OCI-LY1 (cell line): ENCODE measurements around the gene BDNF.

Source experiments
- H2AFZ ChIP-seq: fragments of 200-600 bp; sonication (generic), shearing (Covaris generic); 2 replicates; pipeline ENCODE4 v1.6.0; 2014; ENCODE audit warnings: antibody characterized with exemption, mild to moderate bottlenecking, low read length
- H3F3A ChIP-seq: fragments of 200-600 bp; sonication (generic), shearing (Covaris generic); 2 replicates; pipeline ENCODE4 v1.6.0; 2014; ENCODE audit warnings: mild to moderate bottlenecking, antibody characterized with exemption, low read length, moderate library complexity; ENCODE audit not compliant: insufficient read depth
- H3K27ac ChIP-seq: fragments of 200-600 bp; sonication (generic); 2 replicates; pipeline ENCODE4 v1.5.1; 2014; ENCODE audit warnings: low read length, mixed run types, mild to moderate bottlenecking, low read depth; ENCODE audit not compliant: poor library complexity, severe bottlenecking
- H3K27me3 ChIP-seq: fragments of 200-600 bp; sonication (generic); 2 replicates; pipeline ENCODE4 v1.6.0; 2014; ENCODE audit warnings: antibody characterized with exemption, mild to moderate bottlenecking, low read length, moderate library complexity; ENCODE audit not compliant: insufficient read depth
- H3K36me3 ChIP-seq: fragments of 200-600 bp; sonication (generic); 2 replicates; pipeline ENCODE4 v1.6.1; 2014; ENCODE audit warnings: mild to moderate bottlenecking, antibody characterized with exemption, low read length, moderate library complexity, mixed read lengths; ENCODE audit not compliant: insufficient read depth
- H3K4me1 ChIP-seq: fragments of 200-600 bp; sonication (generic); 2 replicates; pipeline ENCODE4 v1.5.1; 2014; ENCODE audit warnings: mild to moderate bottlenecking, low read length, moderate library complexity; ENCODE audit not compliant: insufficient read depth, severe bottlenecking
- H3K4me2 ChIP-seq: fragments of 200-600 bp; sonication (generic), shearing (Covaris generic); 2 replicates; pipeline ENCODE4 v1.6.1; 2014; ENCODE audit warnings: low read length
- H3K4me3 ChIP-seq: fragments of 200-600 bp; sonication (generic); 2 replicates; pipeline ENCODE4 v1.5.1; 2014; ENCODE audit warnings: low read length, low read depth, mild to moderate bottlenecking, mixed read lengths; ENCODE audit not compliant: poor library complexity, severe bottlenecking
- H3K79me2 ChIP-seq: fragments of 200-600 bp; shearing (Covaris generic); 2 replicates; pipeline ENCODE4 v1.6.1; 2016; ENCODE audit warnings: mixed run types, low read length, mixed read lengths; ENCODE audit not compliant: insufficient read depth
- H3K9ac ChIP-seq: fragments of 200-600 bp; sonication (generic), shearing (Covaris generic); 2 replicates; pipeline ENCODE4 v1.6.1; 2014; ENCODE audit warnings: mild to moderate bottlenecking, low read length, mixed read lengths
- H3K9me2 ChIP-seq: fragments of 200-600 bp; sonication (generic), shearing (Covaris generic); 2 replicates; pipeline ENCODE4 v1.6.1; 2014; ENCODE audit warnings: low read depth, mild to moderate bottlenecking, low read length, mixed read lengths
- H3K9me3 ChIP-seq: fragments of 200-600 bp; shearing (Covaris generic); 2 replicates; pipeline ENCODE4 v1.6.1; 2014; ENCODE audit warnings: low read length, mixed read lengths
- H4K20me1 ChIP-seq: fragments of 200-600 bp; sonication (generic), shearing (Covaris generic); 2 replicates; pipeline ENCODE4 v1.6.0; 2016; ENCODE audit warnings: mild to moderate bottlenecking, low read length; ENCODE audit not compliant: insufficient read depth
- EZH2 ChIP-seq: fragments of 200-600 bp; sonication (generic), shearing (Covaris generic); IDR thresholded peaks from 2 replicates; pipeline ENCODE4 v1.8.0; 2017; ENCODE audit warnings: borderline replicate concordance, mixed run types, mild to moderate bottlenecking, antibody characterized with exemption, low read length, moderate library complexity, mixed read lengths
- TF ChIP-seq, protein P1 (sequence below): fragments of 200-600 bp; sonication (generic), shearing (Covaris generic); IDR thresholded peaks from 2 replicates; pipeline ENCODE4 v1.5.1; 2017; ENCODE audit warnings: mild to moderate bottlenecking, antibody characterized with exemption, low read length, moderate library complexity, mixed read lengths

Gene BDNF

DNA sequence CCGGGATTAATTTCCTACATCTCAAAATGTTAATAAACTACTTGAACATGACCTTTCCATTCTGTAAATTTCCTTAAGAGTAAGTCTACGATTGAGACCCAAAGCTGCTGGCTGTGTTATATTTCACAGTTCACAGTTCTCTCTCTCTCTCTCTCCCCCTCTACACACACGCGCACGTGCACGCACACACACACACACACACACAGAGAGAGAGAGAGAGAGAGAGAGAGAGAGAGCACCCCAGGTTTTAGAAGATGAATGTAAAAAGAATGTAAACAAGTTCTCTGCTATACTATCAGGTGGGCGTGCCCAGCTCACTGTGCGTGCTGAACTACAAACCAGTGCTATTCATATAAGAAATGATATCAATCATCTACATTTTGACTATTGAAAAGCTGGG lies 3.3 kb downstream of the BDNF start:
- TF ChIP-seq EZH2: no peak
- TF ChIP-seq, protein P1, sequence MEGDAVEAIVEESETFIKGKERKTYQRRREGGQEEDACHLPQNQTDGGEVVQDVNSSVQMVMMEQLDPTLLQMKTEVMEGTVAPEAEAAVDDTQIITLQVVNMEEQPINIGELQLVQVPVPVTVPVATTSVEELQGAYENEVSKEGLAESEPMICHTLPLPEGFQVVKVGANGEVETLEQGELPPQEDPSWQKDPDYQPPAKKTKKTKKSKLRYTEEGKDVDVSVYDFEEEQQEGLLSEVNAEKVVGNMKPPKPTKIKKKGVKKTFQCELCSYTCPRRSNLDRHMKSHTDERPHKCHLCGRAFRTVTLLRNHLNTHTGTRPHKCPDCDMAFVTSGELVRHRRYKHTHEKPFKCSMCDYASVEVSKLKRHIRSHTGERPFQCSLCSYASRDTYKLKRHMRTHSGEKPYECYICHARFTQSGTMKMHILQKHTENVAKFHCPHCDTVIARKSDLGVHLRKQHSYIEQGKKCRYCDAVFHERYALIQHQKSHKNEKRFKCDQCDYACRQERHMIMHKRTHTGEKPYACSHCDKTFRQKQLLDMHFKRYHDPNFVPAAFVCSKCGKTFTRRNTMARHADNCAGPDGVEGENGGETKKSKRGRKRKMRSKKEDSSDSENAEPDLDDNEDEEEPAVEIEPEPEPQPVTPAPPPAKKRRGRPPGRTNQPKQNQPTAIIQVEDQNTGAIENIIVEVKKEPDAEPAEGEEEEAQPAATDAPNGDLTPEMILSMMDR: no peak
- Histone ChIP-seq H3K36me3 (no peaks in the 10 kb centered on the region), H3K4me1 (peaks cover 5% of the 10 kb centered on the region), H3K27me3 (peaks cover 5% of the 10 kb centered on the region; the same call in 1 of the 2 replicates), H4K20me1 (no peaks in the 10 kb centered on the region), H3K4me2 (no peak overlapping the region), H3K9me2 (no peaks in the 10 kb centered on the region), H2AFZ (no peak overlapping the region), H3K4me3 (no peak overlapping the region), H3K9ac (no peak overlapping the region), H3K79me2 (no peaks in the 10 kb centered on the region), H3F3A (no peaks in the 10 kb centered on the region), H3K27ac (no peak overlapping the region), H3K9me3 (no peaks in the 10 kb centered on the region)

DNA sequence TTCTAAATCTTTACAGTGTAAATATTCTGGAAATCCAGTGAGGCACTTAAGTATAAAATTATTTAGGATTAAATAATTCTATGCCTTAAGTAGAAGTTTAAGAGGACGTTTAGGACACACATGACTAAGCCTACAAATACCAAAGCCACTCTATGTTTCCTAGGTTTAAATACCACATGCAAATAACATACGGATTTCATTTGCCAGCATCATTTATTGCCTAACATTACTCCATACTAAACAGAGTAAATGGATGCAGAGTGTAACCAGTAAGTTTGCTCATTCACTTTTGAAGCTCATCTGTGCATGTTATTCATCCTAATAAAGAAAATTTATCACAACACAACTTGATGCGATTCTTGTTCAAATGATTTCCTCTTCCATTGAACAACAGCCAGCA lies 4.1 kb downstream of the BDNF start:
- H3K36me3 ChIP-seq: no peaks in the 10 kb centered on the region

DNA sequence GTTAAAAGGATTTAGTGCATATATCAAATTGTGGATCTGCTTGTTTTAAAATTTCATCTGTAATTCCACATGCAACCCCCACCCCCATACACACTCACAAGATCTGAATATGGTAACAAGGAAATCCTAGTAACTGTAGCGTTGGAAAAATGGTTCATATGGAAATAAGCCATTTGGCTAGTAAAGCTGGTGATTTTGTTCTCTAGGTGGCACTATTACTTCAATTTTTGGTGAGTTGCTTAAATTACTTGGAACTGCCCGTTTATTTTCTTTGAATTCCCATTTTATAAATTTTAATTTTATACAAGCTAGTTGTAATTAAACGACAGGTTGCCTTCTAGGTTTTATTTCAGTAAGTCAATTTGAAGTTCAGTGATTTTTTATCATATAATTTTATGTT lies 5.3 kb downstream of the BDNF start:
- H3K27ac ChIP-seq: no peak overlapping the region

More for the DNA sequence above, 4.1 kb downstream of the BDNF start:
- Histone ChIP-seq H3K9ac (no peak overlapping the region), H3K9me2 (no peaks in the 10 kb centered on the region), H3K9me3 (no peaks in the 10 kb centered on the region), H2AFZ (no peak overlapping the region), H3F3A (no peaks in the 10 kb centered on the region), H3K27me3 (no peaks in the 10 kb centered on the region), H4K20me1 (no peaks in the 10 kb centered on the region), H3K79me2 (no peaks in the 10 kb centered on the region), H3K4me3 (no peak overlapping the region), H3K27ac (no peak overlapping the region), H3K4me2 (no peak overlapping the region), H3K4me1 (peaks cover 5% of the 10 kb centered on the region)
- TF ChIP-seq, protein P1: no peak
- no peak for TF ChIP-seq EZH2

More for the DNA sequence above, 5.3 kb downstream of the BDNF start:
- TF ChIP-seq, protein P1: peak; percentile 48
- TF ChIP-seq EZH2: no peak
- Histone ChIP-seq H3K4me3 (no peak overlapping the region), H3K9me3 (no peaks in the 10 kb centered on the region), H3K4me1 (no peaks in the 10 kb centered on the region), H3K9me2 (no peaks in the 10 kb centered on the region), H3K36me3 (no peaks in the 10 kb centered on the region), H3K4me2 (no peak overlapping the region), H4K20me1 (no peaks in the 10 kb centered on the region), H3K79me2 (no peaks in the 10 kb centered on the region), H3F3A (no peaks in the 10 kb centered on the region), H3K27me3 (no peaks in the 10 kb centered on the region), H2AFZ (no peak overlapping the region), H3K9ac (no peak overlapping the region)
